22Rv1 (cell line): Measurements from ENCODE around the gene INVS.

ENCODE experiments used
- ZFX ChIP-seq: fragments of 450-650 bp; IDR thresholded peaks from 2 replicates; pipeline ENCODE4 v1.6.1; 2017; ENCODE audit warnings: antibody characterized with exemption, borderline replicate concordance
- TF ChIP-seq, protein P1 (sequence below): fragments of 450-650 bp; IDR thresholded peaks from 2 replicates; pipeline ENCODE4 v1.5.1; 2017; ENCODE audit warnings: mild to moderate bottlenecking

DNA sequence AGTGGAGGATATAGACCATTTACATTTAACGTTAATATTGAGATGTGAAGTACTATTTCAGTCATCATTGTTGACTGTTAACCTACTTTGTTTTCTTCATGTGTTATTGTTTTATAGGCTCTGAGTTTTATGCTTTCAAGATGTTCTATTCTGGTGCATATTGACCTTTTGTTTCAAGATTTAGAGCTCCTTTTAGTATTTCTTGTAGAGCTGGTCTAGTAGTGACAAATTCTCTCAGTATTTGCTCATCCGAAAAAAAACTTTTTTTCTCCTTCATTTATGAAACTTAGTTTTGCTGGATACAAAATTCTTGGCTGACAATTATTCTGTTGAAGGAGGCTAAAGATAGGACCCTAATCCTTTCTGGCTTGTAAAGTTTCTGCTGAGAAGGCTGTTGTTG is 91.3 kb downstream of the INVS start:
- TF ChIP-seq, protein P1, sequence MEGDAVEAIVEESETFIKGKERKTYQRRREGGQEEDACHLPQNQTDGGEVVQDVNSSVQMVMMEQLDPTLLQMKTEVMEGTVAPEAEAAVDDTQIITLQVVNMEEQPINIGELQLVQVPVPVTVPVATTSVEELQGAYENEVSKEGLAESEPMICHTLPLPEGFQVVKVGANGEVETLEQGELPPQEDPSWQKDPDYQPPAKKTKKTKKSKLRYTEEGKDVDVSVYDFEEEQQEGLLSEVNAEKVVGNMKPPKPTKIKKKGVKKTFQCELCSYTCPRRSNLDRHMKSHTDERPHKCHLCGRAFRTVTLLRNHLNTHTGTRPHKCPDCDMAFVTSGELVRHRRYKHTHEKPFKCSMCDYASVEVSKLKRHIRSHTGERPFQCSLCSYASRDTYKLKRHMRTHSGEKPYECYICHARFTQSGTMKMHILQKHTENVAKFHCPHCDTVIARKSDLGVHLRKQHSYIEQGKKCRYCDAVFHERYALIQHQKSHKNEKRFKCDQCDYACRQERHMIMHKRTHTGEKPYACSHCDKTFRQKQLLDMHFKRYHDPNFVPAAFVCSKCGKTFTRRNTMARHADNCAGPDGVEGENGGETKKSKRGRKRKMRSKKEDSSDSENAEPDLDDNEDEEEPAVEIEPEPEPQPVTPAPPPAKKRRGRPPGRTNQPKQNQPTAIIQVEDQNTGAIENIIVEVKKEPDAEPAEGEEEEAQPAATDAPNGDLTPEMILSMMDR = no peak
- TF ChIP-seq ZFX = no peak
